PC-3 (cell line): Measurements from ENCODE around the gene CCT5. TPM values are rescaled to one million over a fixed set of nuclear protein-coding genes. Genes with fewer than 3 reads are reported as not detected.
"Not testable (repeated sequence)": the region's sequence is repeated elsewhere in the genome, so short reads cannot be mapped to it uniquely, and the experiment has no call there.

Source experiments
- ATAC-seq: fragments of 200-7000 bp; cut with Tn5 transposase; 2 replicates; pipeline ENCODE4 v1.9.1; 2020; ENCODE audit warnings: mild to moderate bottlenecking, moderate library complexity
- BruUV-seq: library from RNA; stranded (reverse); fragments of 400-500 nt; replicated peaks from 2 replicates; lab custom pipeline; 2021; lab: Mats Ljungman, UMichigan
- CTCF ChIA-PET: fragments of 300-600 bp; sonication (Branson Sonifier 250); formaldehyde crosslinking; loops from one replicate; lab custom pipeline; 2022; ENCODE audit warnings: antibody characterized with exemption; lab: Charles Lee
- POLR2A ChIA-PET: fragments of 300-600 bp; sonication (Branson Sonifier 250); formaldehyde crosslinking; loops from one replicate; lab custom pipeline; 2022; ENCODE audit warnings: antibody characterized with exemption; ENCODE audit not compliant: unreplicated experiment; lab: Charles Lee
- DNase-seq: peaks from one replicate; pipeline ENCODE4 v3.0.0-alpha.2; 2015
- H2AFZ ChIP-seq: fragments of 300-600 bp; sonication (generic); 2 replicates; pipeline ENCODE4 v1.6.0; 2016; ENCODE audit warnings: antibody characterized with exemption, low read length
- H3F3A ChIP-seq: fragments of 300-600 bp; sonication (generic); one replicate; pipeline ENCODE4 v1.6.0; 2017; ENCODE audit warnings: antibody characterized with exemption, low read length, control low read depth, mild to moderate bottlenecking; ENCODE audit not compliant: unreplicated experiment
- H3K27ac ChIP-seq: fragments of 300-600 bp; sonication (generic); 2 replicates; pipeline ENCODE4 v1.5.1; 2016; ENCODE audit warnings: mild to moderate bottlenecking, low read length
- H3K27me3 ChIP-seq: fragments of 300-600 bp; sonication (generic); 2 replicates; pipeline ENCODE4 v1.6.1; 2016; ENCODE audit warnings: low read length, mixed read lengths
- H3K36me3 ChIP-seq: fragments of 300-600 bp; sonication (generic); 2 replicates; pipeline ENCODE4 v1.6.1; 2016; ENCODE audit warnings: low read depth, mixed run types, low read length, mixed read lengths
- H3K4me1 ChIP-seq: fragments of 300-600 bp; sonication (generic); 2 replicates; pipeline ENCODE4 v1.5.1; 2016; ENCODE audit warnings: low read length; ENCODE audit not compliant: insufficient read depth
- H3K4me2 ChIP-seq: fragments of 300-600 bp; sonication (generic); 2 replicates; pipeline ENCODE4 v1.6.0; 2016; ENCODE audit warnings: low read length
- H3K4me3 ChIP-seq: fragments of 300-600 bp; sonication (generic); 2 replicates; pipeline ENCODE4 v1.5.1; 2016; ENCODE audit warnings: mild to moderate bottlenecking, low read length, mixed read lengths
- H3K79me2 ChIP-seq: fragments of 300-600 bp; sonication (generic); 2 replicates; pipeline ENCODE4 v1.6.1; 2017; ENCODE audit warnings: low read length, mixed read lengths
- H3K9ac ChIP-seq: fragments of 300-600 bp; sonication (generic); 2 replicates; pipeline ENCODE4 v1.6.0; 2016; ENCODE audit warnings: mild to moderate bottlenecking, low read length
- H3K9me2 ChIP-seq: fragments of 300-600 bp; sonication (generic); replicated peaks from 2 replicates; pipeline ENCODE4 v1.6.1; 2016; ENCODE audit warnings: mixed run types, low read length, mixed read lengths
- H3K9me3 ChIP-seq: fragments of 300-600 bp; sonication (generic); 2 replicates; pipeline ENCODE4 v1.6.1; 2016; ENCODE audit warnings: low read length, mixed read lengths
- H4K20me1 ChIP-seq: fragments of 300-600 bp; sonication (generic); 2 replicates; pipeline ENCODE4 v1.6.1; 2016; ENCODE audit warnings: low read length, mixed read lengths
- EZH2 ChIP-seq: fragments of 300-600 bp; sonication (generic); IDR thresholded peaks from one replicate; pipeline ENCODE4 v1.6.1; 2017; ENCODE audit warnings: antibody characterized with exemption, mild to moderate bottlenecking, low read length; ENCODE audit not compliant: unreplicated experiment
- EZH2phosphoT487 ChIP-seq: fragments of 300-600 bp; sonication (generic); IDR thresholded peaks from 2 replicates; pipeline ENCODE4 v1.6.1; 2018; ENCODE audit warnings: mild to moderate bottlenecking, antibody characterized with exemption, low read length, borderline replicate concordance
- intact Hi-C: fragments of 100-400 bp; cut with micrococcal nuclease; formaldehyde crosslinking; loops from 2 replicates; pipeline ENCODE4 v1.9.0; 2023
- total RNA-seq: library from RNA; depleted of rRNA; stranded (reverse); fragments of >200 nt; gene quantifications from 2 replicates; pipeline ENCODE4 v1.2.3, GENCODE V29; 2014
- TF ChIP-seq, protein P1 (sequence below): fragments of 300-600 bp; sonication (generic); conservative IDR thresholded peaks from 2 replicates; pipeline ENCODE4 v1.5.1; 2017; ENCODE audit warnings: antibody characterized with exemption, low read depth, mild to moderate bottlenecking, low read length

CCT5 gene
- total RNA-seq, 1 experiment from 2014 or later: 1,334 TPM

DNA sequence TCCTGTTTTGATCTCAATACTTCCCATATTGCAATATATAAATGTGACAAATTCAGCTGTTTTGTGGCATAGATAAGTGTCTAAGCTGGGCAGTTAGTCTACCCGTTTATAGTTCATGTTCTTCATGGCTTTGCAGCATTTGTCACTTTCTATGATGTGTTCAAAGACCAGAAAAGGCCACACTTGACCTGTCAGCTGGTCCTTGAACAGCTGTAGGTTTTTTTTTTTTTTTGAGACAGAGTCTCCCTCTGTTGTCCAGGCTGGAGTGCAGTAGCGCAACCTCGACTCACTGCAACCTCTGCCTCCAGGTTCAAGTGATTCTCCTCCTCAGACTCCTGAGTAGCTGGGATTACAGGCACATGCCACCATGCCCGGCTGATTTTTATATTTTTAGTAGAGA, 29.2 kb downstream of the CCT5 start:
- no peak overlapping the region for H3K27ac ChIP-seq

DNA sequence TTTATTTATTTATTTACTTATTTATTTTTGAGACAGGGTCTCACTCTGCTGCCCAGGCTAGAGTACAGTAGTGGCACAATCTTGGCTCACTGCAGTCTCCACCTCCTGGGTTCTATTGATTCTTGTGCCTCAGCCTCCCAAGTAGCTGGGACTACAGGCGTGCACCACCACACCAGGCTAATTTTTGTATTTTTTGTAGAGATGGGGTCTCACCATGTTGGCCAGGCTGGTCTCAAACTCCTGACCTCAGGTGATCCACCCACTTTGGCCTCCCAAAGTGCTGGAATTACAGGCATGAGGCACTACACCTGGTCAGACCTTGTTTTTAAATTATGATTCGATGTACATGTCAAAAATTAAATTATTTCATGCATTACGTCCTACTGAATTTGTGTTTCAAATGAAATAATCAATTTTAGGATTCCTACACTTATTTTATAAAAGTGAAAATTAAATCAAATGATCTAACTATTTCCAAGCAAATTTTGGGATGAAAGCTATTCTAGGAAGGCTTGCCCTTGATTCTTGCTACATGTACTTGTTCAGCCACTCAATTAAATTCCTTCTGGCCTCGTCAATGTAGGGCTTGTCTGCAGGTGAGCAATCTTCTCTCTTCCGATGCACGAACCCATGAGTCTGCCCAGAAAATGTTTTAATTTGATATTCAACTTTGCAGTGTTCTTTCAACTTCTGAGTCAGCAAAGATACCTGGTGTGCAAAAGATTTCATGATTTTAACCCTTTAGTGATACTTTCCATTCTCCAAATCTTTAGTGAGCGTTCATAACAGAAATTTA, 30.0 kb downstream of the CCT5 start:
- DNase-seq (no peak), ATAC-seq (no peak)
- Histone ChIP-seq H3K4me3 (no peak overlapping the region), H3K36me3 (peaks cover 21% of the 10 kb centered on the region; the same call in 1 of the 2 replicates), H3F3A (no peaks in the 10 kb centered on the region), H3K9ac (no peak overlapping the region), H3K4me2 (no peak overlapping the region), H3K9me2 (no peaks in the 10 kb centered on the region), H4K20me1 (no peaks in the 10 kb centered on the region), H3K27me3 (no peaks in the 10 kb centered on the region), H3K27ac (no peak overlapping the region), H2AFZ (no peak overlapping the region), H3K79me2 (no peaks in the 10 kb centered on the region), H3K9me3 (no peaks in the 10 kb centered on the region), H3K4me1 (no peaks in the 10 kb centered on the region)
- intact Hi-C loops: no loop called here
- ChIA-PET POLR2A (no interaction called here), CTCF (no interaction called here)
- TF ChIP-seq, protein P1, sequence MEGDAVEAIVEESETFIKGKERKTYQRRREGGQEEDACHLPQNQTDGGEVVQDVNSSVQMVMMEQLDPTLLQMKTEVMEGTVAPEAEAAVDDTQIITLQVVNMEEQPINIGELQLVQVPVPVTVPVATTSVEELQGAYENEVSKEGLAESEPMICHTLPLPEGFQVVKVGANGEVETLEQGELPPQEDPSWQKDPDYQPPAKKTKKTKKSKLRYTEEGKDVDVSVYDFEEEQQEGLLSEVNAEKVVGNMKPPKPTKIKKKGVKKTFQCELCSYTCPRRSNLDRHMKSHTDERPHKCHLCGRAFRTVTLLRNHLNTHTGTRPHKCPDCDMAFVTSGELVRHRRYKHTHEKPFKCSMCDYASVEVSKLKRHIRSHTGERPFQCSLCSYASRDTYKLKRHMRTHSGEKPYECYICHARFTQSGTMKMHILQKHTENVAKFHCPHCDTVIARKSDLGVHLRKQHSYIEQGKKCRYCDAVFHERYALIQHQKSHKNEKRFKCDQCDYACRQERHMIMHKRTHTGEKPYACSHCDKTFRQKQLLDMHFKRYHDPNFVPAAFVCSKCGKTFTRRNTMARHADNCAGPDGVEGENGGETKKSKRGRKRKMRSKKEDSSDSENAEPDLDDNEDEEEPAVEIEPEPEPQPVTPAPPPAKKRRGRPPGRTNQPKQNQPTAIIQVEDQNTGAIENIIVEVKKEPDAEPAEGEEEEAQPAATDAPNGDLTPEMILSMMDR: no peak
- TF ChIP-seq EZH2: no peak
- no peak for TF ChIP-seq EZH2phosphoT487
- no TSS peak for BruUV-seq

More for the DNA sequence above, 29.2 kb downstream of the CCT5 start:
- no peaks in the 10 kb centered on the region for H3K27me3 ChIP-seq
- TF ChIP-seq EZH2: no peak
- TF ChIP-seq, protein P1: no peak
- no peak for TF ChIP-seq EZH2phosphoT487
- DNase-seq: no peak
- no peaks in the 10 kb centered on the region for H4K20me1 ChIP-seq
- H3K79me2 ChIP-seq: no peaks in the 10 kb centered on the region
- no peak overlapping the region for H2AFZ ChIP-seq
- no peaks in the 10 kb centered on the region for H3F3A ChIP-seq
- no peaks in the 10 kb centered on the region for H3K9me3 ChIP-seq
- H3K4me3 ChIP-seq: no peak overlapping the region
- no peak overlapping the region for H3K9ac ChIP-seq
- POLR2A ChIA-PET: no interaction called here
- no peaks in the 10 kb centered on the region for H3K4me1 ChIP-seq
- H3K36me3 ChIP-seq: peaks cover 21% of the 10 kb centered on the region; the same call in 1 of the 2 replicates
- H3K4me2 ChIP-seq: no peak overlapping the region
- intact Hi-C loops: no loop called here
- BruUV-seq: TSS peak; percentile 70
- H3K9me2 ChIP-seq: no peaks in the 10 kb centered on the region
- no peak for ATAC-seq
- CTCF ChIA-PET: no interaction called here

DNA sequence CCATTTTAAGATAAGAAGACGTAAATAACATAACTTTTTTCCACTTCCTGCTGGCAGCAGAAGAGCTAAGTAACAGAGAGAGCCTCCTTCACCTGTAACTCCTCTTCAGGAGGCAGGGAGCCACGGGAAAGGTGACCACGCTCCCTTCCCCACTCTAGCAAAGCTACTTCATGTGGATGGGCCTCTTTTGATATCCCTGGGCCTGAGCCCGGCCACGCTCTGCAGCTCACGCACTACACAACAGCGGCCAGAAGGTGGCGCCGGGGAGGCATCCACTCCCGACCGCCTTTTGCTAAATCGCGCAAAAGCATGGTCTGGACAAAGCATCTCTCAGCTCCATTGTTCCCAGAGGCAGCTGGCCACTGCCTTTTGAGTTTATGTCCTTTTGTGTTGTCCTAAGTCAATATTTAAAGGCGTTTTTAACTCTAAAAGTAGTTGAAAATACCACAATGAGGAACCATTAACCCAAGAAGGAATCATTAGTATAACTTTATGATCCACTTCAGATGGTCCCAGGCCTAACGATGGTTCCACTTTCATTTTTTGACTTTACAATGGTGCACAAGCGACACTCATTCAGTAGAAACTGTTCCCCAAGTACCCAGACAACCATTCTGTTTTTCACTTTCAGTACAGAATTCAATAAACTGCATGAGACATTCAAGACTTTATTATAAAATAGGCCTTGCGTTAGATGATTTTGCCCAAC, 34.0 kb downstream of the CCT5 start:
- ATAC-seq (peak; percentile 97), DNase-seq (peak; percentile 93)
- Histone ChIP-seq H3K27me3 (no peaks in the 10 kb centered on the region), H3K4me2 (no peak overlapping the region), H3K36me3 (peaks cover 31% of the 10 kb centered on the region), H3F3A (no peaks in the 10 kb centered on the region), H2AFZ (peak overlapping the region; percentile 46), H3K9me3 (no peaks in the 10 kb centered on the region), H3K79me2 (no peaks in the 10 kb centered on the region), H3K9ac (no peak overlapping the region), H3K4me1 (no peaks in the 10 kb centered on the region), H3K9me2 (no peaks in the 10 kb centered on the region), H4K20me1 (no peaks in the 10 kb centered on the region), H3K4me3 (no peak overlapping the region), H3K27ac (no peak overlapping the region)
- ChIA-PET CTCF (interaction anchor here (0.6 to 1.6 kb wide), 9 partner anchors 17 to 1001 kb away, joined by 3 to 13 read pairs (median 8); partner anchors contain the start of gene MARCHF6), POLR2A (no interaction called here)
- intact Hi-C loops: loop anchor here (1.0 to 2.0 kb wide), 4 partner anchors 23 to 140 kb away; partner anchors contain the start of gene CMBL
- BruUV-seq: no TSS peak
- no peak for TF ChIP-seq EZH2
- TF ChIP-seq EZH2phosphoT487: no peak
- TF ChIP-seq, protein P1: peak; percentile 99

DNA sequence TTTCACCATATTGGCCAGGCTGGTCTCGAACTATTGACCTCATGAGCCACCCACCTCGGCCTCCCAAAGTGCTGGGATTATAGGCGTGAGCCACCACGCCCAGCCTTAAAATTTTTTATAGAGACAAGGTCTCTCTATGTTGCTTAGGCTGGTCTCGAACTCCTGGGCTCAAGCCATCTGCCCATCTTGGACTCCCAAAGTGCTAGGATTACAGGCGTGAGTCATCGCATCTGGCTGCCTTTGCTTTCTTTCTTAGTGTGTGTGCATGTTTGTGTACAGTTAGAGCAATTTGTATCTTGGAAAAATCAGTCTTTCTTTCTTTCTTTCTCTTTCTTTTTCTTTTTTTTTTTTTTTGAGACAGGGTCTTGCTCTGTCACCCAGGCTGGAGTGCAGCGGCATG, 35.3 kb downstream of the CCT5 start:
- H3K4me3 ChIP-seq, H3K9me3 ChIP-seq, H4K20me1 ChIP-seq, H3K9me2 ChIP-seq, POLR2A ChIA-PET, H3K27ac ChIP-seq, H3K79me2 ChIP-seq, CTCF ChIA-PET, H3F3A ChIP-seq, H3K4me1 ChIP-seq, H3K27me3 ChIP-seq, H3K9ac ChIP-seq, H3K4me2 ChIP-seq, H2AFZ ChIP-seq, BruUV-seq: not testable (repeated sequence)
- ATAC-seq (peak; percentile 41; the same call in 1 of the 2 replicates), DNase-seq (peak; percentile 61)
- intact Hi-C loops: loop anchor here (2.0 kb wide), 2 partner anchors 21 to 79 kb away; partner anchors contain the start of gene CMBL
- peaks cover 38% of the 10 kb centered on the region for H3K36me3 ChIP-seq
